Mucosa of stomach (tissue), 1 donor: ENCODE data around the gene NRIP1.

Experiments
- H3K27me3 ChIP-seq: one replicate; pipeline ENCODE4 v1.7.0; 2013; ENCODE audit warnings: mild to moderate bottlenecking, low read length; ENCODE audit not compliant: control insufficient read depth, insufficient read depth
- H3K36me3 ChIP-seq: one replicate; pipeline ENCODE4 v1.7.0; 2013; ENCODE audit warnings: low read length; ENCODE audit not compliant: control insufficient read depth, insufficient read depth
- H3K4me1 ChIP-seq: one replicate; pipeline ENCODE4 v1.7.0; 2013; ENCODE audit warnings: mild to moderate bottlenecking, low read length; ENCODE audit not compliant: control insufficient read depth, insufficient read depth
- H3K4me3 ChIP-seq: one replicate; pipeline ENCODE4 v1.7.0; 2013; ENCODE audit warnings: low read length
- H3K9ac ChIP-seq: one replicate; pipeline ENCODE4 v1.7.0; 2013; ENCODE audit warnings: mild to moderate bottlenecking, low read length, moderate library complexity
- H3K9me3 ChIP-seq: one replicate; pipeline ENCODE4 v1.7.0; 2013; ENCODE audit warnings: mild to moderate bottlenecking, low read length, moderate library complexity; ENCODE audit not compliant: control insufficient read depth
- donor health status: Pancreatic carcinoma.

NRIP1 gene

GRCh38 chr21:15000081-15000480, 64.7 kb downstream of the NRIP1 start:
- H3K4me1 ChIP-seq: peaks cover 13% of the 10 kb centered on the region
- no peaks in the 10 kb centered on the region for H3K36me3 ChIP-seq
- H3K27me3 ChIP-seq: no peaks in the 10 kb centered on the region
- H3K9me3 ChIP-seq: no peaks in the 10 kb centered on the region
- no peak overlapping the region for H3K9ac ChIP-seq
- no peak overlapping the region for H3K4me3 ChIP-seq

DNA sequence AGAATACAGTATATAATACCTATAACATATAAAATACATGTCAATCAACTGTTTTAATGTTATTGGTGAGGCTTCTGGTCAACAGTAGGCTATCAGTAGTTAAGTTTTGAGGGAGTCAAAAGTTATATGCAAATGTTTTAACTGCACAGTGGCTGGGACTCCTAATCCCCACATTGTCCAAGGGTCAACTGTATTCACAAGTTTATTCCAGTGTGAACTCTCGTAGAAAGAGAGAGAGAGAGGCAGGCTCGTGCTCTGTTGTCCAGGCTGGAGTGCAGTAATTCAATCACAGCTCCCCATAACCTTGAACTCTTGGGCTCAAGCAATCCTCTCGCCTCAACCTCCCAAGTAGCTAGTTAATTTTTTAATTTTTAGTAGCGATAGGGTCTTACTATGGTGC, 66.0 kb downstream of the NRIP1 start:
- no peaks in the 10 kb centered on the region for H3K27me3 ChIP-seq
- no peak overlapping the region for H3K9ac ChIP-seq
- H3K4me1 ChIP-seq: peaks cover 13% of the 10 kb centered on the region
- no peaks in the 10 kb centered on the region for H3K36me3 ChIP-seq
- H3K9me3 ChIP-seq: no peaks in the 10 kb centered on the region
- H3K4me3 ChIP-seq: no peak overlapping the region

DNA sequence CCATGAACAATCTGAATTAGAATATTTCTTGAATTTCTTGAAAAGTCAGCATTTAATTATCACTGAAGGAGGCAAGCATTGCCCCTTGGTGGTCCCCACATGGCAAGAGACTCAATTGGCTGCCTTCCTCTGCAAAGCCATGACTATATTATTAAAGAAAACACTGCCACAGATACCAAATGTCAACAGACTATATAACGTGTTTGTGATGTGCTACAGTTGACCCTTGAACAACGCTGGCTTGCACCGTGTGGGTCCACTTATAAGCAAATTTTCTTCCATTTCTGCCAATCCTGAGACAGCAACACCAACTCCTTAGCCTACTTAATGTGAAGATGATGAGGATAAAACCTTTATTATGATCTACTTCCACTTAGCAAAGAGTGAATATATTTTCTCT, 66.5 kb downstream of the NRIP1 start:
- no peaks in the 10 kb centered on the region for H3K36me3 ChIP-seq
- no peak overlapping the region for H3K9ac ChIP-seq
- H3K27me3 ChIP-seq: no peaks in the 10 kb centered on the region
- no peak overlapping the region for H3K4me3 ChIP-seq
- H3K4me1 ChIP-seq: peaks cover 13% of the 10 kb centered on the region
- no peaks in the 10 kb centered on the region for H3K9me3 ChIP-seq

GRCh38 chr21:14995695-14996490, 68.9 kb downstream of the NRIP1 start:
- no peaks in the 10 kb centered on the region for H3K27me3 ChIP-seq
- H3K9ac ChIP-seq: no peak overlapping the region

DNA sequence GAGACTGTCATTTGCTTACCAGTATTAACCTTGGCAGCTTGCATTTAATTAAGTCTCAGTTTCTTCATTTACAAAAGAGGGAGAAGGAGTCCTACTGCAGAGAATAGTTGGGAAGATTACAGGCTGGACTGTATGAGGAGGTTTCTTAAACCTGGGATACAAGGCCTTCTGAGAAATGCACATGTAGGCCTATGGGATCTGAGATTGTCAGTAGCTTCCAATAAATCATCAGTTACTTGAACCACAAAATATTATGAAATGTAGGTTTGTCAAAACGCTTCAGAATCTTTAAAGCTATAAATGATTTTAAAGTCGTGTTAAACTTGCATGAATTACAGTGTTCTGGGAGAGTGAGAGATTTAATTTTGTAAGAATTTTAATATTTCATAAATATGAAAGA, 69.6 kb downstream of the NRIP1 start:
- Histone ChIP-seq H3K27me3 (no peaks in the 10 kb centered on the region), H3K9ac (no peak overlapping the region)

More at GRCh38 chr21:14995695-14996490, 68.9 kb downstream of the NRIP1 start:
- Histone ChIP-seq H3K4me3 (no peak overlapping the region), H3K36me3 (no peaks in the 10 kb centered on the region), H3K9me3 (no peaks in the 10 kb centered on the region), H3K4me1 (no peaks in the 10 kb centered on the region)

DNA sequence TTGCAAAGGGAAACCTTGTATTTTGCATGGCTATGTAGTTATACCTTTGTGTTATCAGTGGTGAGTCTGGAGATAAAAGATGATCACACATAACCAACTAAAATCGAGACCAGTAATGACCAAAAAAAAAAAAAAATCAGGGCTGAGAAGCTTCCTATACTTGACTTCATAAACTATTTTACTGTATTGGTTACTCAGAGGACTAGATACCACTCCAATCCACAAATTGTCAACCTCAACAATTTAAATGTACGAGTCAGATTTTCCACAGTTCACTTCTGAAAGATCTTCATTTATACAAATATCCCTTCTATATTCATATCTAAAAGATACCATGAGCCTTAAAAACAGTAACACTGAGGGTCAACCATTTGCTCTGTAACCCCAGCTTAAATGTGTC, 71.7 kb downstream of the NRIP1 start:
- Histone ChIP-seq H3K27me3 (no peaks in the 10 kb centered on the region), H3K4me3 (no peak overlapping the region), H3K9ac (no peak overlapping the region), H3K4me1 (no peaks in the 10 kb centered on the region), H3K36me3 (no peaks in the 10 kb centered on the region), H3K9me3 (no peaks in the 10 kb centered on the region)

More for the DNA sequence above, 69.6 kb downstream of the NRIP1 start:
- Histone ChIP-seq H3K9me3 (no peaks in the 10 kb centered on the region), H3K36me3 (no peaks in the 10 kb centered on the region), H3K4me3 (no peak overlapping the region), H3K4me1 (no peaks in the 10 kb centered on the region)

DNA sequence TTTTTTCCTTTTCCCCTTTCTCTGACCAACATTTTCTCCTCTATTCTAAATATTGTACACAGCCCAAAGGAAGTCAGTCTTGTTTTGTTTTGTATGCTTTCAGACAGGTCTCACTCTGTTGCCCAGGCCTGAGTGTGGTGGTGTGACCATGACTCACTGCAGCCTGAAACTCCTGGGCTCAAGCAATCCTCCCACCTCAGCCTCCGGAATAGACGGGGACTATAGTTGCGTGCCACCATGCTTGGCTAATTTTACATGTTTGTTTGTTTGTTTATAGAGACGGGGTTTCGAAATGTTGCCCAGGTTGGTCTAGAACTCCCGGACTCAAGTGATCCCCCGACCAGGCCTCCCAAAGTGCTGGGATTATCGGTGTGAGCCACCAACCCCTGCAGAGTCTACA, 72.8 kb downstream of the NRIP1 start:
- Histone ChIP-seq H3K4me3 (no peak overlapping the region), H3K9ac (no peak overlapping the region), H3K36me3 (no peaks in the 10 kb centered on the region), H3K4me1 (no peaks in the 10 kb centered on the region), H3K27me3 (no peaks in the 10 kb centered on the region), H3K9me3 (no peaks in the 10 kb centered on the region)

DNA sequence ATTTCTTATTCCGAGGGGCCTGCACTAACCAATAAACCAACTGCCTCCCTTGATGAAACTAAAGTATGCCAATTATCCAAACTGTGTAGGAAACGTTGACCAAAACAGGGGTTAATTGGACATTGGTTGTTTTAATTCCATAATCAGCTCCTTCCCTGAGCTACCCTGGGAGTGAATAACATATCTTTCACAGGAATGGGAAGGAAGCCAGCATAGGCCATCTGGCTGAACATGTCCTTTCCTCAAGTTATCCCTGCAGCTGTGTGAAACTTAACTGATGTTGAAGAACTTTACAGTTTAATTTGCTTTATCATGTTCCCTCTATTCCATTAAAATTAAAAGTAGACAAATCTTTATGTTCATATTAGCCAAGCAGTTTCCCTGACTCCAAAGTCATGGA, 75.4 kb downstream of the NRIP1 start:
- no peak overlapping the region for H3K4me3 ChIP-seq
- no peaks in the 10 kb centered on the region for H3K9me3 ChIP-seq
- H3K4me1 ChIP-seq: no peaks in the 10 kb centered on the region
- no peaks in the 10 kb centered on the region for H3K36me3 ChIP-seq
- H3K9ac ChIP-seq: no peak overlapping the region
- no peaks in the 10 kb centered on the region for H3K27me3 ChIP-seq

DNA sequence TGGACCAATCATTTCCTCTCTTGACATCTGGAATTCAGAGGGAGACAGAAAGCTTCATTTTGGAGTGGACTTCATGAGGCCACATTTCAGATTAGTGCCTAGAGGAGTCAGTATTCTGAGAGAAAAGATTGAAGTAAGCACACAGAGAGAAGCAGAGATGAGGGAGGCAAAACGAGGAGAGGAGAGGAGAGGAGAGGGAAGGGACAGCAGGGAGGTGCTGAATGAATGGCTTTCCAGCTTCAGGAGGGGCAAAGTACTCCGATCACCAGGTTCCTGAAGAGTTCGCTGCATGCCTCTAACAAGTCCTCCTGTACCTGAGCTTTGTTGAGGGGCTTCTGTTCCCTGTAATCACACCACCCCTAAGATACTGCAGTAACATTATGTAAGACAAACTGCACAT, 76.0 kb downstream of the NRIP1 start:
- no peaks in the 10 kb centered on the region for H3K4me1 ChIP-seq
- no peaks in the 10 kb centered on the region for H3K36me3 ChIP-seq
- H3K9me3 ChIP-seq: no peaks in the 10 kb centered on the region
- no peaks in the 10 kb centered on the region for H3K27me3 ChIP-seq
- no peak overlapping the region for H3K4me3 ChIP-seq
- no peak overlapping the region for H3K9ac ChIP-seq

DNA sequence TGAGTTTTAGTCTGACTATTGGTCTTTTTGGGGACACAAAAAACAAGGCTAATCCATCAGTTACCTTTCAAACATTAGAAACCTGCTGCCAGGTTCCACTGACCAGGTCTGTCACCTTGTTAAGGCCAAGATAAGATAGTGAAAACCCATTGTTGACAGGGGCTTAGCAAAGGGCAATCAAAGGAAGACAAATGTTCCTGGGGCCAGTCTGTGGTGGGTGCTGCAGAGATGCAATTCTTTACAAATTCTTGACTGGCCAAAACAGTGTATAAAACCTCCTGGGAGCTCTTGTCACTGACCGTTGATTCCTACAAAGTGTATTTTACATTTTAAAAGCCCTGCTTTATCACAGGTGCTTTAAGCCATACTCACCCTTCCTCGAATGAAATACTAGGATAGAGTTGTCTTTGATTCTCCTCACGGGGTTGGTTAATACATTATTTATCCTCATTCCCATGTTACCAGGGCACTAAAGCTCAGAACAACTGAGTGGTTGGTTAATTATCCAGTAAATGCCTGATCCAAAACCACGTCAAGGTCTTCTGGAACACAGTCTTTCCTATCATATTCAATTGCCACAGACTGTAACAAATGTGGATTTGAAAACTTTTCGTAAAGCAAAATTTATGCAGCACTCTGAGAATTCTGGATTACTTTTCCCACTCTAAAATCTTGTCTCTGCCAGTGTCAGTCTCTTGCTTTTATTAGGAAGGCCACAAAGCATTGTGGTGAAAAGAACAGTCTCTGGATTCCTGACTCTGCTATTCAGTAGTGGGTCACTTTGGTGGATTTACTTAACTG, 77.2 kb downstream of the NRIP1 start:
- no peak overlapping the region for H3K9ac ChIP-seq
- no peaks in the 10 kb centered on the region for H3K36me3 ChIP-seq
- H3K4me1 ChIP-seq: no peaks in the 10 kb centered on the region
- H3K27me3 ChIP-seq: no peaks in the 10 kb centered on the region
- no peak overlapping the region for H3K4me3 ChIP-seq
- no peaks in the 10 kb centered on the region for H3K9me3 ChIP-seq

DNA sequence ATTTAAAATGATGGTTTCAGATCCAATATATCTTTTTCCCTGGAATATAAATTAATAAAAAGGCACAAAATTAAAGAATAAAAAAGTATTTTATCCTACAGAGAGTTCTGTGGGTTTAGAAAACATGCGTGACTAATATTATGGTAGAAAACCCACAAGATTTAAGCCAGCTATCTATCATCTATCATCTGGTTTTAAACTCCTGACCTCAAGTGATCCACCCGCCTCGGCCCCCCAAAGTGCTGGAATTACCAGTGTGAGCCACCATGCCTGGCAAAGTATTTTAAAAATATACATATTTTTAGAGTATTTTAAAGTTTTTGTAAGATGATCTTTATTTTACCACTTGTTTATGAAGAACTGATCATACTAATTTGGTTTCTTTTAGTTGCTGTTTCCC, 79.5 kb downstream of the NRIP1 start:
- Histone ChIP-seq H3K9me3 (no peaks in the 10 kb centered on the region), H3K36me3 (no peaks in the 10 kb centered on the region), H3K4me3 (no peak overlapping the region), H3K9ac (no peak overlapping the region), H3K27me3 (no peaks in the 10 kb centered on the region), H3K4me1 (no peaks in the 10 kb centered on the region)

- no peak overlapping the region for H3K4me3 ChIP-seq
- no peaks in the 10 kb centered on the region for H3K9me3 ChIP-seq
- no peaks in the 10 kb centered on the region for H3K27me3 ChIP-seq
- no peak overlapping the region for H3K9ac ChIP-seq
- no peaks in the 10 kb centered on the region for H3K4me1 ChIP-seq
- H3K36me3 ChIP-seq: no peaks in the 10 kb centered on the region
These were observed 82.5 kb downstream of the NRIP1 start for GRCh38 chr21:14982336-14982735.
